Endodermal cell (in vitro differentiated cells): Measurements from ENCODE around the gene TRAPPC8. TPM values are rescaled to one million over a fixed set of nuclear protein-coding genes. Genes with fewer than 3 reads are reported as not detected.
A peak's percentile ranks its signal among the peaks of the same experiment; 100 is the strongest.

Source experiments
- DNase-seq: peaks from one replicate; pipeline ENCODE4 v3.0.0-alpha.2; 2017
- H3K27ac ChIP-seq: 2 replicates; pipeline ENCODE4 v1.5.1; 2013; ENCODE audit warnings: mild to moderate bottlenecking, low read depth, low read length, moderate library complexity
- H3K27me3 ChIP-seq: 2 replicates; pipeline ENCODE4 v1.6.1; 2013; ENCODE audit warnings: mild to moderate bottlenecking, low read length, moderate library complexity; ENCODE audit not compliant: insufficient read depth, control insufficient read depth, poor library complexity, severe bottlenecking
- H3K36me3 ChIP-seq: 2 replicates; pipeline ENCODE4 v1.7.0; 2013; ENCODE audit warnings: mild to moderate bottlenecking, low read length, moderate library complexity; ENCODE audit not compliant: control insufficient read depth, insufficient read depth
- H3K4me1 ChIP-seq: one replicate; pipeline ENCODE4 v1.7.0; 2013; ENCODE audit warnings: low read length; ENCODE audit not compliant: control insufficient read depth, insufficient read depth
- H3K4me3 ChIP-seq: 2 replicates; pipeline ENCODE4 v1.5.1; 2013; ENCODE audit warnings: mild to moderate bottlenecking, low read length, moderate library complexity
- H3K9ac ChIP-seq: 2 replicates; pipeline ENCODE4 v1.6.1; 2013; ENCODE audit warnings: mild to moderate bottlenecking, low read length, moderate library complexity; ENCODE audit not compliant: poor library complexity, severe bottlenecking; ENCODE audit errors: extremely low read depth
- H3K9me3 ChIP-seq: 2 replicates; pipeline ENCODE4 v1.6.1; 2013; ENCODE audit warnings: mild to moderate bottlenecking, low read length, moderate library complexity; ENCODE audit not compliant: control insufficient read depth
- H3K27ac Mint-ChIP-seq: 2 replicates; pipeline ENCODE4 v1.8.0; 2020; ENCODE audit warnings: mixed read lengths
- H3K27me3 Mint-ChIP-seq: 2 replicates; pipeline ENCODE4 v1.8.0; 2021; ENCODE audit warnings: mild to moderate bottlenecking, mixed read lengths; ENCODE audit not compliant: insufficient read depth
- H3K36me3 Mint-ChIP-seq: 2 replicates; pipeline ENCODE4 v1.8.0; 2020; ENCODE audit warnings: low read depth, mixed read lengths
- H3K4me1 Mint-ChIP-seq: 2 replicates; pipeline ENCODE4 v1.8.0; 2020; ENCODE audit warnings: mixed read lengths
- H3K4me3 Mint-ChIP-seq: 2 replicates; pipeline ENCODE4 v1.8.0; 2020; ENCODE audit warnings: mild to moderate bottlenecking, moderate library complexity, mixed read lengths
- H3K9me3 Mint-ChIP-seq: 2 replicates; pipeline ENCODE4 v1.8.0; 2020; ENCODE audit warnings: mild to moderate bottlenecking, mixed read lengths
- CTCF ChIP-seq: fragments of 200-600 bp; sonication (generic); conservative IDR thresholded peaks from 2 replicates; pipeline ENCODE4 v1.5.0; 2021; ENCODE audit warnings: antibody characterized with exemption, mild to moderate bottlenecking
- WGBS, 2 experiments: methylation state at CpG; one replicate each; pipeline versions ENCODE4 v1.1.5 to v1.1.7; 2013; ENCODE audit warnings: missing lambda C conversion rate in 2 of 2, mixed read lengths in 1 of 2; ENCODE audit not compliant: insufficient coverage in 1 of 2, insufficient read length in 1 of 2; 5-methylcytosine and 5-hydroxymethylcytosine counted together
- total RNA-seq, 2 donors: library from RNA; stranded (reverse); fragmentation: NEBNext Ultra II Directional in 1 of 2; extraction: Animal tissue kit (Norgen Biotek cat#: 25700) in 1 of 2; gene quantifications; 2 replicates in 1 of 2; 3 replicates in 1 of 2; pipeline ENCODE4 v1.2.1, GENCODE V29; 2021

Gene TRAPPC8
- total RNA-seq, 2 donors from 2014 or later = 45.2 to 49.0 TPM

GRCh38 chr18:31825772-31826171 lies 117.2 kb downstream of the TRAPPC8 start:
- H3K27me3 ChIP-seq = no peaks in the 10 kb centered on the region
- H3K9me3 Mint-ChIP-seq = peaks cover 22% of the 10 kb centered on the region
- peak; percentile 89 for DNase-seq
- WGBS, 2 experiments = 57 to 60% methylated on average over 3 of the region's 3 CpGs
- peaks cover 36% of the 10 kb centered on the region for H3K36me3 Mint-ChIP-seq
- H3K4me3 ChIP-seq = no peak overlapping the region
- no peak for TF ChIP-seq CTCF
- peak overlapping the region; percentile 46 for H3K27ac Mint-ChIP-seq
- H3K4me3 Mint-ChIP-seq = no peak overlapping the region
- peaks cover 35% of the 10 kb centered on the region for H3K9me3 ChIP-seq
- no peak overlapping the region for H3K27ac ChIP-seq
- no peaks in the 10 kb centered on the region for H3K4me1 ChIP-seq
- H3K9ac ChIP-seq = no peak overlapping the region
- no peaks in the 10 kb centered on the region for H3K27me3 Mint-ChIP-seq
- H3K36me3 ChIP-seq = peaks cover 35% of the 10 kb centered on the region
- H3K4me1 Mint-ChIP-seq = peaks cover 34% of the 10 kb centered on the region

GRCh38 chr18:31821545-31822171 lies 121.3 kb downstream of the TRAPPC8 start:
- peaks cover 24% of the 10 kb centered on the region for H3K9me3 Mint-ChIP-seq
- H3K36me3 Mint-ChIP-seq = peaks cover 10% of the 10 kb centered on the region
- WGBS, 2 experiments = 76 to 82% methylated on average over 6 to 8 of the region's 8 CpGs
- no peak for DNase-seq
- H3K27ac ChIP-seq = no peak overlapping the region
- peak overlapping the region; percentile 92 for H3K27ac Mint-ChIP-seq
- no peaks in the 10 kb centered on the region for H3K4me1 ChIP-seq
- no peak overlapping the region for H3K9ac ChIP-seq
- H3K27me3 ChIP-seq = no peaks in the 10 kb centered on the region
- TF ChIP-seq CTCF = no peak
- no peaks in the 10 kb centered on the region for H3K27me3 Mint-ChIP-seq
- no peak overlapping the region for H3K4me3 Mint-ChIP-seq
- no peak overlapping the region for H3K4me3 ChIP-seq
- no peaks in the 10 kb centered on the region for H3K36me3 ChIP-seq
- peaks cover 36% of the 10 kb centered on the region for H3K4me1 Mint-ChIP-seq
- H3K9me3 ChIP-seq = peaks cover 17% of the 10 kb centered on the region

- peak; percentile 18 for TF ChIP-seq CTCF
- Mint-ChIP-seq H3K4me3 (no peak overlapping the region), H3K4me1 (peaks cover 22% of the 10 kb centered on the region), H3K27me3 (no peaks in the 10 kb centered on the region), H3K27ac (peak overlapping the region; percentile 54), H3K36me3 (peaks cover 16% of the 10 kb centered on the region), H3K9me3 (peaks cover 32% of the 10 kb centered on the region)
- Histone ChIP-seq H3K9ac (no peak overlapping the region), H3K4me3 (peak overlapping the region; percentile 49), H3K27ac (no peak overlapping the region), H3K36me3 (no peaks in the 10 kb centered on the region), H3K4me1 (no peaks in the 10 kb centered on the region), H3K9me3 (peaks cover 20% of the 10 kb centered on the region), H3K27me3 (no peaks in the 10 kb centered on the region)
- DNase-seq = no peak
- whole genome bisulfite sequencing, 2 experiments = 100% methylated on average over 1 of the region's 1 CpG; no CpG with 5 or more reads in 1 of the 2 experiments
Measured at GRCh38 chr18:31819925-31820229, 123.1 kb downstream of the TRAPPC8 start.
